ENCODE measurements around the gene SLC6A3.
"Not testable (repeated sequence)": the region's sequence is repeated elsewhere in the genome, so short reads cannot be mapped to it uniquely, and the experiment has no call there.

Gene SLC6A3

DNA sequence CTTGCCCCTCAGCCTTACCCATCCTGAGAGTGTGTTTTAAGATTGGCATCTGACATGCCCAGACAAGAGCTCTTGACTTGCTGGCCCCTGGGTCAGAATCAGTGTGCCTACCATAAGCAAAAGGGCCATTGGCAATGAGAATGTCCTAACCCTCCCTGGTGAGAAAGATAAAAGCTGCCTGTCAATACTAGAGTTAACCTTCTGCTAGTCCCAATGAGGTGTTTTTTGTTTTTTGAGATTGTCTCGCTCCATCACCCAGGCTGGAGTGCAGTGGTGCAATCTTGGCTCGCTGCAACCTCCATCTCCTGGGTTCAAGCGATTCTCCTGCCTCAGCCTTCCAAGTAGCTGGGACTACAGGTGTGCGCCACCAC lies 73.3 kb downstream of the SLC6A3 start:
- not testable (repeated sequence) for H3K9me3 ChIP-seq (ENCODE audit: control insufficient read depth in 1 of 2, low read length in 2 of 2); H3K36me3 ChIP-seq (ENCODE audit: control insufficient read depth in 1 of 2, insufficient read depth in 2 of 2, low read length in 2 of 2); H3K4me3 ChIP-seq (ENCODE audit: low read depth in 1 of 2, low read length in 2 of 2); H3K27me3 ChIP-seq (ENCODE audit: control insufficient read depth in 1 of 2, insufficient read depth in 2 of 2, low read length in 2 of 2); H3K27ac ChIP-seq (ENCODE audit: low read depth, low read length); H3K9ac ChIP-seq (ENCODE audit: low read depth in 1 of 2, low read length in 2 of 2); H3K4me1 ChIP-seq (ENCODE audit: control insufficient read depth in 1 of 2, insufficient read depth in 2 of 2, low read length in 2 of 2)

- peaks cover 5% of the 10 kb centered on the region in 2 donors for H3K27me3 ChIP-seq (ENCODE audit: control insufficient read depth in 1 of 2, insufficient read depth in 2 of 2, low read length in 2 of 2)
- H3K36me3 ChIP-seq (ENCODE audit: control insufficient read depth in 1 of 2, insufficient read depth in 2 of 2, low read length in 2 of 2): no peaks in the 10 kb centered on the region
- peaks cover 8 to 10% of the 10 kb centered on the region in 2 donors for H3K4me1 ChIP-seq (ENCODE audit: control insufficient read depth in 1 of 2, insufficient read depth in 2 of 2, low read length in 2 of 2)
- no peak overlapping the region for H3K4me3 ChIP-seq (ENCODE audit: low read depth in 1 of 2, low read length in 2 of 2)
- H3K27ac ChIP-seq (ENCODE audit: low read depth, low read length): no peak overlapping the region
- no peaks in the 10 kb centered on the region for H3K9me3 ChIP-seq (ENCODE audit: control insufficient read depth in 1 of 2, low read length in 2 of 2)
- H3K9ac ChIP-seq (ENCODE audit: low read depth in 1 of 2, low read length in 2 of 2): no peak overlapping the region
These were observed 73.8 kb downstream of the SLC6A3 start for GRCh38 chr5:1371218-1371971.

GRCh38 chr5:1370006-1370405 lies 75.2 kb downstream of the SLC6A3 start:
- no peak overlapping the region for H3K27ac ChIP-seq (ENCODE audit: low read depth, low read length)
- no peaks in the 10 kb centered on the region for H3K9me3 ChIP-seq (ENCODE audit: control insufficient read depth in 1 of 2, low read length in 2 of 2)
- H3K4me1 ChIP-seq (ENCODE audit: control insufficient read depth in 1 of 2, insufficient read depth in 2 of 2, low read length in 2 of 2): peaks cover 8 to 10% of the 10 kb centered on the region in 2 donors
- no peak overlapping the region for H3K9ac ChIP-seq (ENCODE audit: low read depth in 1 of 2, low read length in 2 of 2)
- no peak overlapping the region for H3K4me3 ChIP-seq (ENCODE audit: low read depth in 1 of 2, low read length in 2 of 2)
- H3K27me3 ChIP-seq (ENCODE audit: control insufficient read depth in 1 of 2, insufficient read depth in 2 of 2, low read length in 2 of 2): peaks cover 5% of the 10 kb centered on the region in 2 donors
- H3K36me3 ChIP-seq (ENCODE audit: control insufficient read depth in 1 of 2, insufficient read depth in 2 of 2, low read length in 2 of 2): no peaks in the 10 kb centered on the region

- no peaks in the 10 kb centered on the region for H3K9me3 ChIP-seq (ENCODE audit: control insufficient read depth in 1 of 2, low read length in 2 of 2)
- no peaks in the 10 kb centered on the region for H3K36me3 ChIP-seq (ENCODE audit: control insufficient read depth in 1 of 2, insufficient read depth in 2 of 2, low read length in 2 of 2)
- H3K27me3 ChIP-seq (ENCODE audit: control insufficient read depth in 1 of 2, insufficient read depth in 2 of 2, low read length in 2 of 2): peaks cover 12 to 13% of the 10 kb centered on the region in 2 donors
- H3K9ac ChIP-seq (ENCODE audit: low read depth in 1 of 2, low read length in 2 of 2): no peak overlapping the region
- H3K4me1 ChIP-seq (ENCODE audit: control insufficient read depth in 1 of 2, insufficient read depth in 2 of 2, low read length in 2 of 2): peaks cover 8 to 10% of the 10 kb centered on the region in 2 donors
- H3K27ac ChIP-seq (ENCODE audit: low read depth, low read length): no peak overlapping the region
- H3K4me3 ChIP-seq (ENCODE audit: low read depth in 1 of 2, low read length in 2 of 2): no peak overlapping the region
These were observed 76.5 kb downstream of the SLC6A3 start for GRCh38 chr5:1368756-1369155.

DNA sequence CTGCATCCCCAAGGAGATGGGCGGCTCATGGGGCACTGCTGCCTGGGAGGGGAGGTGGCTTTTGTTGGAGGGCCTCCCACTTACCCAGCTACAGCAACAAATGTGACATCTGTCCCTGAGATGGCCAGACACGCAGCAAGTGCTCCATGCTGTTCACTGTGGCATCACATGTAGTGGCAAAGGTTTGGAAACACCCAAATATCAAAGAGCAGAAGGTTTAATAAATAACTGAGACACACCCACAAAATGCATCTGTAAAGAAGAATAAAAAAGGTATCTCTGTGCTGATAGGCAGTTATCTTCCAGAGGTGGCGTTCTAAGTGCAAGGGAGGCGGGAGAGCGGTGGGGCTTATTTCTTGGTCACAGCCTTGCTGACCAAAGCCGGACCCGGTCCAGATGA lies 77.0 kb downstream of the SLC6A3 start:
- H3K27ac ChIP-seq (ENCODE audit: low read depth, low read length): no peak overlapping the region
- H3K36me3 ChIP-seq (ENCODE audit: control insufficient read depth in 1 of 2, insufficient read depth in 2 of 2, low read length in 2 of 2): no peaks in the 10 kb centered on the region

GRCh38 chr5:1367149-1367548 lies 78.1 kb downstream of the SLC6A3 start:
- H3K9ac ChIP-seq (ENCODE audit: low read depth in 1 of 2, low read length in 2 of 2): no peak overlapping the region
- no peak overlapping the region for H3K27ac ChIP-seq (ENCODE audit: low read depth, low read length)
- H3K9me3 ChIP-seq (ENCODE audit: control insufficient read depth in 1 of 2, low read length in 2 of 2): no peaks in the 10 kb centered on the region
- no peaks in the 10 kb centered on the region for H3K36me3 ChIP-seq (ENCODE audit: control insufficient read depth in 1 of 2, insufficient read depth in 2 of 2, low read length in 2 of 2)
- H3K4me3 ChIP-seq (ENCODE audit: low read depth in 1 of 2, low read length in 2 of 2): no peak overlapping the region
- H3K4me1 ChIP-seq (ENCODE audit: control insufficient read depth in 1 of 2, insufficient read depth in 2 of 2, low read length in 2 of 2): peaks cover 8 to 13% of the 10 kb centered on the region in 2 donors
- H3K27me3 ChIP-seq (ENCODE audit: control insufficient read depth in 1 of 2, insufficient read depth in 2 of 2, low read length in 2 of 2): peaks cover 16 to 23% of the 10 kb centered on the region in 2 donors

More for the DNA sequence above, 77.0 kb downstream of the SLC6A3 start:
- H3K9me3 ChIP-seq (ENCODE audit: control insufficient read depth in 1 of 2, low read length in 2 of 2): no peaks in the 10 kb centered on the region
- H3K4me3 ChIP-seq (ENCODE audit: low read depth in 1 of 2, low read length in 2 of 2): peak overlapping the region in 1 of 2 donors; percentile 28
- H3K4me1 ChIP-seq (ENCODE audit: control insufficient read depth in 1 of 2, insufficient read depth in 2 of 2, low read length in 2 of 2): peaks cover 8 to 10% of the 10 kb centered on the region in 2 donors
- peaks cover 16 to 18% of the 10 kb centered on the region in 2 donors for H3K27me3 ChIP-seq (ENCODE audit: control insufficient read depth in 1 of 2, insufficient read depth in 2 of 2, low read length in 2 of 2)
- no peak overlapping the region for H3K9ac ChIP-seq (ENCODE audit: low read depth in 1 of 2, low read length in 2 of 2)

GRCh38 chr5:1366514-1366913 lies 78.7 kb downstream of the SLC6A3 start:
- Histone ChIP-seq H3K36me3 (ENCODE audit: control insufficient read depth in 1 of 2, insufficient read depth in 2 of 2, low read length in 2 of 2) (no peaks in the 10 kb centered on the region), H3K9ac (ENCODE audit: low read depth in 1 of 2, low read length in 2 of 2) (no peak overlapping the region), H3K9me3 (ENCODE audit: control insufficient read depth in 1 of 2, low read length in 2 of 2) (no peaks in the 10 kb centered on the region), H3K4me1 (ENCODE audit: control insufficient read depth in 1 of 2, insufficient read depth in 2 of 2, low read length in 2 of 2) (peaks cover 8 to 13% of the 10 kb centered on the region in 2 donors), H3K27ac (ENCODE audit: low read depth, low read length) (no peak overlapping the region), H3K27me3 (ENCODE audit: control insufficient read depth in 1 of 2, insufficient read depth in 2 of 2, low read length in 2 of 2) (peaks cover 16 to 25% of the 10 kb centered on the region in 2 donors), H3K4me3 (ENCODE audit: low read depth in 1 of 2, low read length in 2 of 2) (no peak overlapping the region)

GRCh38 chr5:1364211-1364610 lies 81.0 kb downstream of the SLC6A3 start:
- Histone ChIP-seq H3K4me1 (ENCODE audit: control insufficient read depth in 1 of 2, insufficient read depth in 2 of 2, low read length in 2 of 2) (peaks cover 8 to 13% of the 10 kb centered on the region in 2 donors), H3K27ac (ENCODE audit: low read depth, low read length) (no peak overlapping the region), H3K27me3 (ENCODE audit: control insufficient read depth in 1 of 2, insufficient read depth in 2 of 2, low read length in 2 of 2) (peaks cover 16 to 25% of the 10 kb centered on the region in 2 donors), H3K36me3 (ENCODE audit: control insufficient read depth in 1 of 2, insufficient read depth in 2 of 2, low read length in 2 of 2) (no peaks in the 10 kb centered on the region), H3K4me3 (ENCODE audit: low read depth in 1 of 2, low read length in 2 of 2) (no peak overlapping the region), H3K9me3 (ENCODE audit: control insufficient read depth in 1 of 2, low read length in 2 of 2) (no peaks in the 10 kb centered on the region), H3K9ac (ENCODE audit: low read depth in 1 of 2, low read length in 2 of 2) (no peak overlapping the region)

GRCh38 chr5:1363581-1363980 lies 81.7 kb downstream of the SLC6A3 start:
- Histone ChIP-seq H3K36me3 (ENCODE audit: control insufficient read depth in 1 of 2, insufficient read depth in 2 of 2, low read length in 2 of 2) (no peaks in the 10 kb centered on the region), H3K4me3 (ENCODE audit: low read depth in 1 of 2, low read length in 2 of 2) (no peak overlapping the region), H3K4me1 (ENCODE audit: control insufficient read depth in 1 of 2, insufficient read depth in 2 of 2, low read length in 2 of 2) (peaks cover 8 to 12% of the 10 kb centered on the region in 2 donors), H3K9me3 (ENCODE audit: control insufficient read depth in 1 of 2, low read length in 2 of 2) (no peaks in the 10 kb centered on the region), H3K9ac (ENCODE audit: low read depth in 1 of 2, low read length in 2 of 2) (no peak overlapping the region), H3K27me3 (ENCODE audit: control insufficient read depth in 1 of 2, insufficient read depth in 2 of 2, low read length in 2 of 2) (peaks cover 16 to 25% of the 10 kb centered on the region in 2 donors), H3K27ac (ENCODE audit: low read depth, low read length) (no peak overlapping the region)

DNA sequence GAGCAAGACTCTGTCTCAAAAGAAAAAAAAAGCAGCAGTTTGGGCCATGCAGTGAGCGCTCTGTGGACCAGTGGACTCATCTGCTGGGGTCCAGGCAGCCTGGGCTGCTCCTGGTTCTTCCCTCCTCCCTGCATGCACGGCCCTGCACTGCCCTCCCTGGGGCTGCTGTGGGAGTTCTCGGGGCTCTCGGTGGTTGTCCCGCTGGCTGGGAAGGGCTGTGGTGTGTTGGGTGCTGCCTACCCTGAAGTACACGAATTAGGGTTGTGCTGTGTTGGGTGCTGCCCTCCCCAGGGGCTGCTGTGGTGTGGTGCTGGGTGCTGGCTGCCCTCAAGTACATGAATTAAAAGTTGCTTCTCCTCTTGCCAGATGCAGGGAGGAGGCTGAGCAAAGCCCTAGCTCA lies 82.1 kb downstream of the SLC6A3 start:
- Histone ChIP-seq H3K36me3 (ENCODE audit: control insufficient read depth in 1 of 2, insufficient read depth in 2 of 2, low read length in 2 of 2) (no peaks in the 10 kb centered on the region), H3K27ac (ENCODE audit: low read depth, low read length) (no peak overlapping the region), H3K9me3 (ENCODE audit: control insufficient read depth in 1 of 2, low read length in 2 of 2) (no peaks in the 10 kb centered on the region), H3K9ac (ENCODE audit: low read depth in 1 of 2, low read length in 2 of 2) (no peak overlapping the region), H3K4me3 (ENCODE audit: low read depth in 1 of 2, low read length in 2 of 2) (no peak overlapping the region), H3K4me1 (ENCODE audit: control insufficient read depth in 1 of 2, insufficient read depth in 2 of 2, low read length in 2 of 2) (peaks cover 5 to 8% of the 10 kb centered on the region in 2 donors), H3K27me3 (ENCODE audit: control insufficient read depth in 1 of 2, insufficient read depth in 2 of 2, low read length in 2 of 2) (peaks cover 16 to 25% of the 10 kb centered on the region in 2 donors)
